OCI-LY7 (cell line): ENCODE results near the gene LYZL6. TPM values are rescaled to one million over a fixed set of nuclear protein-coding genes. Genes with fewer than 3 reads are reported as not detected.

ENCODE experiments used
- BruUV-seq: library from RNA; stranded (reverse); fragments of 400-500 nt; replicated peaks from 2 replicates; lab custom pipeline; 2021; lab: Mats Ljungman, UMichigan
- CTCF ChIA-PET: fragments of 300-600 bp; sonication (Branson Sonifier 250); formaldehyde crosslinking; loops from one replicate; lab custom pipeline; 2022; ENCODE audit warnings: antibody characterized with exemption; ENCODE audit not compliant: unreplicated experiment; lab: Charles Lee
- POLR2A ChIA-PET: fragments of 300-600 bp; sonication (Branson Sonifier 250); formaldehyde crosslinking; loops from one replicate; lab custom pipeline; 2022; ENCODE audit warnings: antibody characterized with exemption; lab: Charles Lee
- DNase-seq: peaks from one replicate; pipeline ENCODE4 v3.0.0-alpha.2; 2015; ENCODE audit warnings: low spot score
- H2AFZ ChIP-seq: fragments of 200-600 bp; sonication (generic), shearing (Covaris generic); 2 replicates; pipeline ENCODE4 v1.6.1; 2014; ENCODE audit warnings: mild to moderate bottlenecking, antibody characterized with exemption, low read length, moderate library complexity
- H3K27ac ChIP-seq: fragments of 200-600 bp; sonication (generic); 2 replicates; pipeline ENCODE4 v1.5.1; 2014; ENCODE audit warnings: mixed run types, low read depth, mild to moderate bottlenecking, moderate library complexity, low read length, inconsistent platforms; ENCODE audit not compliant: poor library complexity, severe bottlenecking
- H3K36me3 ChIP-seq: fragments of 200-600 bp; sonication (generic); 2 replicates; pipeline ENCODE4 v1.6.1; 2014; ENCODE audit warnings: mild to moderate bottlenecking, antibody characterized with exemption, low read length, moderate library complexity, mixed read lengths; ENCODE audit not compliant: insufficient read depth
- H3K4me1 ChIP-seq: fragments of 200-600 bp; sonication (generic); 2 replicates; pipeline ENCODE4 v1.5.1; 2014; ENCODE audit warnings: mild to moderate bottlenecking, low read length; ENCODE audit not compliant: insufficient read depth, poor library complexity, severe bottlenecking
- H3K4me2 ChIP-seq: fragments of 200-600 bp; sonication (generic); 2 replicates; pipeline ENCODE4 v1.6.1; 2014; ENCODE audit warnings: mild to moderate bottlenecking, low read length
- H3K4me3 ChIP-seq: fragments of 200-600 bp; sonication (generic); 2 replicates; pipeline ENCODE4 v1.5.1; 2014; ENCODE audit warnings: mild to moderate bottlenecking, low read depth, low read length; ENCODE audit not compliant: poor library complexity, severe bottlenecking
- H3K79me2 ChIP-seq: fragments of 200-600 bp; sonication (generic); 2 replicates; pipeline ENCODE4 v1.6.1; 2016; ENCODE audit warnings: low read depth, mild to moderate bottlenecking, low read length, moderate library complexity, mixed read lengths; ENCODE audit not compliant: insufficient read depth
- H3K9me2 ChIP-seq: fragments of 200-600 bp; sonication (generic); 2 replicates; pipeline ENCODE4 v1.6.1; 2016; ENCODE audit warnings: mild to moderate bottlenecking, low read length, mixed read lengths; ENCODE audit not compliant: insufficient read depth
- H3K9me3 ChIP-seq: fragments of 200-600 bp; sonication (generic); 2 replicates; pipeline ENCODE4 v1.6.1; 2014; ENCODE audit warnings: mild to moderate bottlenecking, mixed run types, low read length, mixed read lengths
- H4K20me1 ChIP-seq: fragments of 200-600 bp; sonication (generic); 2 replicates; pipeline ENCODE4 v1.6.1; 2014; ENCODE audit warnings: mild to moderate bottlenecking, antibody characterized with exemption, low read length, moderate library complexity, mixed read lengths; ENCODE audit not compliant: insufficient read depth
- CTCF ChIP-seq: fragments of 200-600 bp; sonication (generic); conservative IDR thresholded peaks from 2 replicates; pipeline ENCODE4 v1.5.1; 2014; ENCODE audit warnings: mild to moderate bottlenecking, antibody characterized with exemption, low read length, moderate library complexity, mixed read lengths
- EZH2phosphoT487 ChIP-seq: fragments of 200-600 bp; sonication (generic); IDR thresholded peaks from 2 replicates; pipeline ENCODE4 v1.6.1; 2018; ENCODE audit warnings: low read depth, borderline replicate concordance, mild to moderate bottlenecking, mixed run types, antibody characterized with exemption, low read length, moderate library complexity, mixed read lengths
- intact Hi-C: fragments of 100-400 bp; cut with micrococcal nuclease; formaldehyde crosslinking; loops from one replicate; pipeline ENCODE4 v1.10.0; 2022; ENCODE audit not compliant: unreplicated experiment
- total RNA-seq, 2 experiments: library from RNA; depleted of rRNA in 1 of 2; stranded (reverse); fragments of >200 nt in 1 of 2; shearing (Covaris generic) in 1 of 2; gene quantifications; 2 replicates each; pipeline ENCODE4 v1.2.3, GENCODE V29; 2014 to 2022

LYZL6 gene
- total RNA-seq, 2 experiments from 2014 or later = not detected

GRCh38 chr17:35981908-35982330 lies 38.4 kb upstream of the LYZL6 start:
- Histone ChIP-seq H3K4me3 (no peak overlapping the region), H3K9me3 (no peaks in the 10 kb centered on the region), H3K36me3 (no peaks in the 10 kb centered on the region), H2AFZ (no peak overlapping the region), H3K79me2 (no peaks in the 10 kb centered on the region), H4K20me1 (no peaks in the 10 kb centered on the region), H3K4me2 (no peak overlapping the region), H3K4me1 (no peaks in the 10 kb centered on the region), H3K27ac (no peak overlapping the region), H3K9me2 (no peaks in the 10 kb centered on the region)
- BruUV-seq = no TSS peak
- POLR2A ChIA-PET = no interaction called here
- intact Hi-C loops = no loop called here
- CTCF ChIA-PET = no interaction called here
- DNase-seq = no peak
- TF ChIP-seq EZH2phosphoT487 (no peak), CTCF (peak; percentile 44)

- no peak for DNase-seq
- H3K27ac ChIP-seq = no peak within 1 kb of the TSS
- no peak within 1 kb of the TSS for H3K4me2 ChIP-seq
- H3K79me2 ChIP-seq = no peaks in the 10 kb centered on the region
- intact Hi-C loops = no loop called here
- no peaks in the 10 kb centered on the region for H3K36me3 ChIP-seq
- no peaks in the 10 kb centered on the region for H3K9me3 ChIP-seq
- no peak within 1 kb of the TSS for H3K4me3 ChIP-seq
- no peaks in the 10 kb centered on the region for H3K4me1 ChIP-seq
- no TSS peak for BruUV-seq
- no peaks in the 10 kb centered on the region for H4K20me1 ChIP-seq
- ChIA-PET POLR2A (no interaction called here), CTCF (no interaction called here)
- TF ChIP-seq CTCF (no peak), EZH2phosphoT487 (no peak)
- H3K9me2 ChIP-seq = no peaks in the 10 kb centered on the region
- no peak within 1 kb of the TSS for H2AFZ ChIP-seq
These were observed 37.7 kb upstream of the LYZL6 start, which contains the start of gene CCL16 for GRCh38 chr17:35981246-35981645. CCL16 (minus strand) TSS chr17:35981497; CDS start chr17:35981420, 77 bp downstream.

DNA sequence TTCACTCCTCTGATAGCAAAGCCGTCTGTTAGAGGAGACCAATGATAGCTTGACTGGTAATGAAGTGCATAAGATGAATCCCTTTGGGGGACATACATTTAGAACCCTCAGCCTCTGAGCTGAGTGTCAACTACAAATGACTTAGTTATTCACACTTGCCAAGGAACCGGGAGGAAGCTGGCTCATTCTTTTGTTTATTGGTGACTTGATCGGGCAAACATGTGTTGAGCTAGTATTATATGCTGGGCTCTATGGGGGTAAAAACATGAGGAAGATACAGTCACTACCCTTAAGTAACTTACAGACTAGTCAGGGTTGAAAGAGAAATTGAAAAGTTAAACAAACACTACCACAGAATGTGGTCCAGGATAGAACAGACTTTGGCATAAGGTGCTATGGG lies 34.8 kb upstream of the LYZL6 start:
- Histone ChIP-seq H3K4me1 (no peaks in the 10 kb centered on the region), H3K9me3 (no peaks in the 10 kb centered on the region), H3K9me2 (no peaks in the 10 kb centered on the region), H4K20me1 (no peaks in the 10 kb centered on the region), H3K79me2 (no peaks in the 10 kb centered on the region), H3K4me3 (no peak overlapping the region), H3K4me2 (no peak overlapping the region), H3K27ac (no peak overlapping the region), H3K36me3 (no peaks in the 10 kb centered on the region), H2AFZ (no peak overlapping the region)
- intact Hi-C loops = loop anchor here (10.0 kb wide), 1 partner anchor 96 kb away; no protein-coding TSS in a partner anchor
- POLR2A ChIA-PET = interaction anchor here (0.7 kb wide), 1 partner anchor 634 kb away, joined by 3 read pairs; no protein-coding TSS in a partner anchor
- TF ChIP-seq CTCF = no peak
- TF ChIP-seq EZH2phosphoT487 = no peak
- no peak for DNase-seq
- BruUV-seq = no TSS peak
- CTCF ChIA-PET = no interaction called here
